Skeletal muscle tissue (tissue), 4 donors: Measurements from ENCODE around the gene MAOA. TPM values are rescaled to one million over a fixed set of nuclear protein-coding genes. Genes with fewer than 3 reads are reported as not detected.
"Not testable (repeated sequence)": the region's sequence is repeated elsewhere in the genome, so short reads cannot be mapped to it uniquely, and the experiment has no call there.

ENCODE experiments used
- H3K27ac ChIP-seq: one replicate; pipeline ENCODE4 v1.7.0; 2013; ENCODE audit warnings: mild to moderate bottlenecking, low read depth, low read length, inconsistent platforms
- H3K27me3 ChIP-seq, 3 donors: one replicate each; pipeline ENCODE4 v1.7.0; 2013; ENCODE audit warnings: low read length in 3 of 3; ENCODE audit not compliant: control insufficient read depth in 3 of 3, insufficient read depth in 3 of 3
- H3K36me3 ChIP-seq, 3 donors: one replicate each; pipeline ENCODE4 v1.7.0; 2013; ENCODE audit warnings: low read length in 3 of 3; ENCODE audit not compliant: control insufficient read depth in 3 of 3, insufficient read depth in 3 of 3
- H3K4me1 ChIP-seq, 3 donors: one replicate each; pipeline ENCODE4 v1.7.0; 2013; ENCODE audit warnings: low read length in 3 of 3, mild to moderate bottlenecking in 3 of 3; ENCODE audit not compliant: control insufficient read depth in 3 of 3, insufficient read depth in 3 of 3
- H3K4me3 ChIP-seq, 3 donors: one replicate each; pipeline ENCODE4 v1.7.0; 2013; ENCODE audit warnings: low read length in 3 of 3
- H3K9ac ChIP-seq, 3 donors: one replicate each; pipeline ENCODE4 v1.7.0; 2013; ENCODE audit warnings: low read length in 3 of 3, mild to moderate bottlenecking in 3 of 3, moderate library complexity in 2 of 3, low read depth in 1 of 3
- H3K9me3 ChIP-seq, 3 donors: one replicate each; pipeline ENCODE4 v1.7.0; 2013; ENCODE audit warnings: low read length in 3 of 3; ENCODE audit not compliant: control insufficient read depth in 3 of 3
- total RNA-seq: library from RNA; depleted of rRNA; stranded (reverse); fragments of >200 nt; gene quantifications from one replicate; pipeline ENCODE4 v1.2.3, GENCODE V29; 2014
- donor health status: Osteomylitis.

Gene MAOA
- total RNA-seq, 1 donor from 2014 or later, result 1.6 TPM

GRCh38 chrX:43727254-43727653 lies 71.2 kb downstream of the MAOA start:
- H3K4me1 ChIP-seq, H3K27ac ChIP-seq, H3K9ac ChIP-seq, H3K4me3 ChIP-seq, H3K9me3 ChIP-seq, H3K27me3 ChIP-seq, H3K36me3 ChIP-seq: not testable (repeated sequence)

- Histone ChIP-seq H3K4me1 (no peaks in the 10 kb centered on the region), H3K9me3 (no peaks in the 10 kb centered on the region), H3K36me3 (no peaks in the 10 kb centered on the region), H3K27ac (no peak overlapping the region), H3K4me3 (no peak overlapping the region), H3K27me3 (no peaks in the 10 kb centered on the region), H3K9ac (no peak overlapping the region)
Observed at GRCh38 chrX:43728002-43728401, 71.9 kb downstream of the MAOA start.

GRCh38 chrX:43728966-43729365 lies 72.9 kb downstream of the MAOA start:
- no peak overlapping the region for H3K27ac ChIP-seq
- H3K36me3 ChIP-seq, result no peaks in the 10 kb centered on the region
- H3K4me3 ChIP-seq, result no peak overlapping the region
- H3K9ac ChIP-seq, result no peak overlapping the region
- no peaks in the 10 kb centered on the region for H3K9me3 ChIP-seq
- H3K27me3 ChIP-seq, result no peaks in the 10 kb centered on the region
- H3K4me1 ChIP-seq, result no peaks in the 10 kb centered on the region

- no peak overlapping the region for H3K4me3 ChIP-seq
- H3K9me3 ChIP-seq, result no peaks in the 10 kb centered on the region
- no peak overlapping the region for H3K9ac ChIP-seq
- H3K27ac ChIP-seq, result no peak overlapping the region
- H3K27me3 ChIP-seq, result no peaks in the 10 kb centered on the region
- H3K36me3 ChIP-seq, result no peaks in the 10 kb centered on the region
- H3K4me1 ChIP-seq, result no peaks in the 10 kb centered on the region
Observed at GRCh38 chrX:43731086-43731485, 75.0 kb downstream of the MAOA start.

GRCh38 chrX:43733699-43734098 lies 77.6 kb downstream of the MAOA start:
- H3K36me3 ChIP-seq, result no peaks in the 10 kb centered on the region
- H3K9ac ChIP-seq, result no peak overlapping the region
- H3K27me3 ChIP-seq, result no peaks in the 10 kb centered on the region
- no peak overlapping the region for H3K4me3 ChIP-seq
- H3K27ac ChIP-seq, result no peak overlapping the region
- H3K4me1 ChIP-seq, result no peaks in the 10 kb centered on the region
- H3K9me3 ChIP-seq, result no peaks in the 10 kb centered on the region

- Histone ChIP-seq H3K36me3 (no peaks in the 10 kb centered on the region), H3K27ac (no peak overlapping the region), H3K4me1 (no peaks in the 10 kb centered on the region)
Observed at GRCh38 chrX:43734444-43734843, 78.3 kb downstream of the MAOA start.

GRCh38 chrX:43735534-43735933 lies 79.4 kb downstream of the MAOA start:
- Histone ChIP-seq H3K27ac (no peak overlapping the region), H3K27me3 (no peaks in the 10 kb centered on the region), H3K4me1 (no peaks in the 10 kb centered on the region), H3K9me3 (no peaks in the 10 kb centered on the region), H3K9ac (no peak overlapping the region), H3K4me3 (no peak overlapping the region), H3K36me3 (no peaks in the 10 kb centered on the region)

More at GRCh38 chrX:43734444-43734843, 78.3 kb downstream of the MAOA start:
- H3K9ac ChIP-seq, result no peak overlapping the region
- H3K27me3 ChIP-seq, result no peaks in the 10 kb centered on the region
- no peaks in the 10 kb centered on the region for H3K9me3 ChIP-seq
- no peak overlapping the region for H3K4me3 ChIP-seq

GRCh38 chrX:43735957-43736356 lies 79.9 kb downstream of the MAOA start:
- Histone ChIP-seq H3K4me3 (no peak overlapping the region), H3K4me1 (no peaks in the 10 kb centered on the region), H3K9me3 (no peaks in the 10 kb centered on the region), H3K27me3 (no peaks in the 10 kb centered on the region), H3K27ac (no peak overlapping the region), H3K36me3 (no peaks in the 10 kb centered on the region), H3K9ac (no peak overlapping the region)

- no peak overlapping the region for H3K27ac ChIP-seq
- no peaks in the 10 kb centered on the region for H3K36me3 ChIP-seq
- H3K4me3 ChIP-seq, result no peak overlapping the region
- peaks cover 4 to 6% (median 4%) of the 10 kb centered on the region in 3 donors for H3K4me1 ChIP-seq
- no peaks in the 10 kb centered on the region for H3K9me3 ChIP-seq
- no peaks in the 10 kb centered on the region for H3K27me3 ChIP-seq
- no peak overlapping the region for H3K9ac ChIP-seq
Observed at GRCh38 chrX:43741843-43742573, 85.9 kb downstream of the MAOA start.

GRCh38 chrX:43743100-43743822 lies 87.2 kb downstream of the MAOA start:
- no peak overlapping the region for H3K27ac ChIP-seq

More at GRCh38 chrX:43743100-43743822, 87.2 kb downstream of the MAOA start:
- H3K4me1 ChIP-seq, result peaks cover 4 to 6% (median 4%) of the 10 kb centered on the region in 3 donors
- H3K36me3 ChIP-seq, result no peaks in the 10 kb centered on the region
- no peak overlapping the region for H3K4me3 ChIP-seq
- no peaks in the 10 kb centered on the region for H3K9me3 ChIP-seq
- no peak overlapping the region for H3K9ac ChIP-seq
- no peaks in the 10 kb centered on the region for H3K27me3 ChIP-seq
